Heart right ventricle (tissue), 16 donors: ENCODE data around the gene ZNF827. TPM values are rescaled to one million over a fixed set of nuclear protein-coding genes. Genes with fewer than 3 reads are reported as not detected.

Source experiments
- ATAC-seq, 8 donors: fragments of 200-7000 bp; cut with Tn5 transposase; one replicate each; pipeline ENCODE4 v1.9.1; 2020; ENCODE audit warnings: mild to moderate bottlenecking in 8 of 8, moderate library complexity in 8 of 8, moderate number of reproducible peaks in 1 of 8
- DNase-seq, 2 donors: peaks; one replicate each; pipeline ENCODE4 v3.0.0-alpha.2; 2020
- H3K27ac ChIP-seq, 10 donors: fragments of 200-600 bp; sonication (generic) in 2 of 10; one replicate each; pipeline versions ENCODE4 v1.5.0 to v1.8.0; 2020 to 2022; ENCODE audit warnings: mild to moderate bottlenecking in 3 of 10
- H3K27me3 ChIP-seq, 7 donors: fragments of 200-600 bp; one replicate each; pipeline ENCODE4 v1.8.0; 2021 to 2022; ENCODE audit warnings: mild to moderate bottlenecking in 2 of 7
- H3K36me3 ChIP-seq, 9 donors: fragments of 200-600 bp; sonication (generic) in 1 of 9; one replicate each; pipeline versions ENCODE4 v1.5.0 to v1.8.0; 2020 to 2022; ENCODE audit warnings: mild to moderate bottlenecking in 2 of 9
- H3K4me1 ChIP-seq, 9 donors: fragments of 200-600 bp; sonication (generic) in 1 of 9; one replicate each; pipeline versions ENCODE4 v1.5.0 to v1.8.0; 2020 to 2022; ENCODE audit warnings: mild to moderate bottlenecking in 4 of 9
- H3K4me3 ChIP-seq, 10 donors: fragments of 200-600 bp; sonication (generic) in 2 of 10; one replicate each; pipeline versions ENCODE4 v1.5.0 to v1.8.0; 2020 to 2022; ENCODE audit warnings: mild to moderate bottlenecking in 7 of 10, moderate library complexity in 2 of 10
- H3K9me3 ChIP-seq, 11 donors: fragments of 200-600 bp in 10 of 11; sonication (generic) in 2 of 11; one replicate each; pipeline versions ENCODE4 v1.5.0 to v1.8.0; 2013 to 2022; ENCODE audit warnings: mild to moderate bottlenecking in 2 of 11, control low read depth in 1 of 11, moderate library complexity in 1 of 11
- WGBS, 2 donors: extraction: QIAGEN DNeasy Blood & Tissue Kit; methylation state at CpG; one replicate each; pipeline ENCODE4 v1.1.7; 2013; ENCODE audit warnings: inconsistent platforms in 1 of 2; 5-methylcytosine and 5-hydroxymethylcytosine counted together
- intact Hi-C, 10 donors: fragments of 100-400 bp; cut with DNase I; formaldehyde crosslinking; loops; one replicate each; pipeline versions ENCODE4 v1.11.1 to v1.14.2; 2022
- polyA plus RNA-seq, 2 donors: library from polyadenylated mRNA; stranded (reverse); fragments of 200-250 nt; gene quantifications; one replicate each; pipeline ENCODE4 v1.2.3, GENCODE V29; 2013
- total RNA-seq, 10 donors: library from RNA; stranded (reverse); fragmentation: NEBNext Ultra II Directional in 3 of 10; extraction: Animal tissue kit (Norgen Biotek cat#: 25700) in 3 of 10; gene quantifications; one replicate each; pipeline versions ENCODE4 v1.2.1 to v1.2.4, GENCODE V29; 2021 to 2023
- TF ChIP-seq, protein P1 (sequence below), 9 donors: fragments of 200-600 bp; sonication (generic) in 2 of 9; IDR thresholded peaks; one replicate each; pipeline versions ENCODE4 v1.5.0 to v1.8.0; 2021 to 2022; ENCODE audit warnings: antibody characterized with exemption in 9 of 9, mild to moderate bottlenecking in 5 of 9, moderate library complexity in 1 of 9
- donor health status: Arrhythmogenic right ventricular cardiomyopathy.
- donor health status: ischemic (EF 13 %, LVEDD 7.1; RV severe dilation, severe dysfunction).
- donor health status: healthy with polysubstance abuse.
- donor health status: DM: no; HTN: yes; CAD: no.
- donor health status: DM: no; HTN: no; CAD: no.
- donor health status: ischemic (EF 25% LVEDD 6.9; RV normal size, moderate dysfunction).
- donor health status: ischemic (EF 25% LVEDD 5.7; RV mildly dilated, moderate dysfunction).
- donor health status: healthy.
- donor health status: DM: yes; HTN: yes; CAD: no.
- donor health status: Ischemic cardiomyopathy.
- donor health status: ischemic (EF 35%, LVEDD 5.7; RV mildly dilated, moderate dysfunction).
- donor health status: nonischemic (EF 11% LVEDD 7.7; RV severe dilation, severe dysfunction).
- donor health status: DM: yes; HTN: yes; CAD: no.
- donor health status: PGD.
- donor health status: ischemic (EF 29% LVEDD 5.4; RV normal size, mild dysfunction).
- donor health status: nonischemic (EF 23%, LVEDD 6.1; RV moderate dilation, normal function).

Gene ZNF827
- total and polyA plus RNA-seq, 12 donors: 3.8 to 33.9 (median 19.3) TPM

DNA sequence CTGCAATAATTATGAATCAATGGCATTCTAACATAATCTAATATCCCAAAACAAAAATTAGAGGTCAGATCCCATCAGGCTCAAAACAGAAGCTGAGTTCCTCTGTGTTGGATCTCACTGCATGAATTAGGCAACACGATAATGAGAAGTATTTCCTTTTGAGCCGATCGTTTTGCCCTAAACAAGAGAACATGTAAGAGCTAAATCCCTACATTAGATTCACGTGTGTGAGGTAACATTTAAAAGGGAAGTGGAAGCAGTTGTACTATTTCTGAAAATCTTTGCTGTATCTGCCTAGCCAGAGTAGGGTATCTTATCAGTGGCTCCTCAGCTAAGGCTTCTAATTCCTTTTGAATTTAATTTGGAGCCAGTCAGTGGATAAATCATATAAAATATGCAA lies 143.1 kb downstream of the ZNF827 start:
- TF ChIP-seq, protein P1, sequence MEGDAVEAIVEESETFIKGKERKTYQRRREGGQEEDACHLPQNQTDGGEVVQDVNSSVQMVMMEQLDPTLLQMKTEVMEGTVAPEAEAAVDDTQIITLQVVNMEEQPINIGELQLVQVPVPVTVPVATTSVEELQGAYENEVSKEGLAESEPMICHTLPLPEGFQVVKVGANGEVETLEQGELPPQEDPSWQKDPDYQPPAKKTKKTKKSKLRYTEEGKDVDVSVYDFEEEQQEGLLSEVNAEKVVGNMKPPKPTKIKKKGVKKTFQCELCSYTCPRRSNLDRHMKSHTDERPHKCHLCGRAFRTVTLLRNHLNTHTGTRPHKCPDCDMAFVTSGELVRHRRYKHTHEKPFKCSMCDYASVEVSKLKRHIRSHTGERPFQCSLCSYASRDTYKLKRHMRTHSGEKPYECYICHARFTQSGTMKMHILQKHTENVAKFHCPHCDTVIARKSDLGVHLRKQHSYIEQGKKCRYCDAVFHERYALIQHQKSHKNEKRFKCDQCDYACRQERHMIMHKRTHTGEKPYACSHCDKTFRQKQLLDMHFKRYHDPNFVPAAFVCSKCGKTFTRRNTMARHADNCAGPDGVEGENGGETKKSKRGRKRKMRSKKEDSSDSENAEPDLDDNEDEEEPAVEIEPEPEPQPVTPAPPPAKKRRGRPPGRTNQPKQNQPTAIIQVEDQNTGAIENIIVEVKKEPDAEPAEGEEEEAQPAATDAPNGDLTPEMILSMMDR (IDR thresholded peaks at IDR 0.05): no peak
- 72 to 76% methylated on average over 4 of the region's 4 CpGs for WGBS, 2 donors
- DNase-seq: no peak
- Histone ChIP-seq H3K4me3 (no peak overlapping the region), H3K36me3 (no peaks in the 10 kb centered on the region), H3K27me3 (no peaks in the 10 kb centered on the region), H3K4me1 (peaks cover 0 to 14% (median 0%) of the 10 kb centered on the region in 9 donors), H3K27ac (no peak overlapping the region), H3K9me3 (no peaks in the 10 kb centered on the region)
- intact Hi-C loops: no loop called here
- no peak for ATAC-seq

DNA sequence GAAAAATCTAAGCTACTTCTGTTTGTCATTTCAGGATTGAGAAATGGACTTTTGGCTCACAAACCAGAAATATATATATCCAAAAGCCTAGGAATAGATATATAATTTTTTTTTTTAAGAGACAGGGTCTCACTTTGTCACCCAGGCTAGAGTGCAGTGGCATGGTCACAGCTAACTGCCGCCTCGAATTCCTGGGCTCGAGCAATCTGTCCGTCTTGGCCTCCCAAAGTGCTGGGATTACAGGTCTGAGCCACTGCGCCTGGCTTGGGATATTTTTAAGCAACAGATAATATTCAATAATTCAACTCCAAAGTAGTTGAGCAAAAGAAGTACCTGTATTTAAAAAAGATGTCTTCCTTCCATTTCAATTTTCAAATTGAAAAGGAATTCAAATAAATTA lies 146.2 kb downstream of the ZNF827 start:
- Histone ChIP-seq H3K36me3 (no peaks in the 10 kb centered on the region), H3K9me3 (no peaks in the 10 kb centered on the region), H3K4me1 (peaks cover 0 to 14% (median 0%) of the 10 kb centered on the region in 9 donors), H3K27ac (no peak overlapping the region), H3K4me3 (no peak overlapping the region), H3K27me3 (no peaks in the 10 kb centered on the region)
- DNase-seq (no peak), ATAC-seq (peak in 1 of 8 donors; percentile 53)
- intact Hi-C loops: no loop called here
- TF ChIP-seq, protein P1 (IDR thresholded peaks at IDR 0.05): no peak
- 85 to 92% methylated on average over 5 of the region's 5 CpGs for WGBS, 2 donors

DNA sequence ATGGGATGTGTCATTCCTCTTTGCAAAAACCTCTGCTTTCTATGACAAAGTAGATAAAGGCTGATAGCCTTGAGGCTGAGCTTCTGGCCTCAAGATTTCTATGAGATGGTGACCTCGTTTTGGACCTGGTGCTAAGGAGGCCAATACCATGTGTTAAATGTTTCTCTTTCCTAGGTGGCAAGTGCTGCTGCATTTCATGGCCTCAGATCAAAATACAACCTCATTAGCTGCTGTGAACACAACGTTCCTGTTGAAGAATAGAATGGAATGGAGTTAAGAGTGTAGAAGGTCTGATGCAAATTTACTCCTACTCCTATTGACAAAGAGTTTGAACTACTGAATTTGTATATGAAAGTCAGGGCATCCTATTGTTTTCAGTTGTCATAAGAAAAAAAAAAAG lies 146.6 kb downstream of the ZNF827 start:
- H3K9me3 ChIP-seq: no peaks in the 10 kb centered on the region
- ATAC-seq: peak in 5 of 8 donors; percentile 30 to 87 (median 40)
- H3K27ac ChIP-seq: peak overlapping the region in 1 of 10 donors; percentile 34
- H3K27me3 ChIP-seq: no peaks in the 10 kb centered on the region
- no peaks in the 10 kb centered on the region for H3K36me3 ChIP-seq
- intact Hi-C loops: no loop called here
- H3K4me3 ChIP-seq: no peak overlapping the region
- TF ChIP-seq, protein P1 (IDR thresholded peaks at IDR 0.05): no peak
- WGBS, 2 donors: 32 to 40% methylated on average over 2 of the region's 2 CpGs
- DNase-seq: no peak
- peaks cover 0 to 14% (median 0%) of the 10 kb centered on the region in 9 donors for H3K4me1 ChIP-seq

DNA sequence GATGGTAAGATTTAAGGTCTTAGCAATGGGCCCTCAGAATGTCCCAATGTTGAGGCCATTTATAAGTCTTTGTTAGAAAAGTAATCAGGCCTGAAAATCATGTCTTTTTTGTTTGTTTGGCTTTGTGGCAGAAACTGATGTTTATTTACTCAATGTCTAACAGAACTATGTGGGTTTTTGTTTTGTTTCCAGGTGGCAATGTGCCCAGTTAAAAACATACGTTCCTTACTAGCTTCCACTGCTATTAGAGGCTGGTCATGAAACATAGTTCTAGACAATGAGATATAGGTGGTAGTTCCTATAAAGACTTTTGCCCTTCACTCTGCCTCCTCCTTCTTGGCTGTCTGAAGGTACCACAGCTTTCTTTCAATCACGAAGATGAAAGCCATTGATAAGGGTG lies 149.9 kb downstream of the ZNF827 start:
- Histone ChIP-seq H3K27me3 (no peaks in the 10 kb centered on the region), H3K4me3 (no peak overlapping the region), H3K4me1 (peaks cover 0 to 24% (median 4%) of the 10 kb centered on the region in 9 donors), H3K36me3 (no peaks in the 10 kb centered on the region), H3K27ac (no peak overlapping the region), H3K9me3 (peaks cover 0 to 7% (median 0%) of the 10 kb centered on the region in 11 donors)
- ATAC-seq (no peak), DNase-seq (no peak)
- 67% methylated on average over 2 of the region's 2 CpGs for WGBS, 2 donors
- intact Hi-C loops: no loop called here
- TF ChIP-seq, protein P1 (IDR thresholded peaks at IDR 0.05): no peak
